GM12892 (cell line): ENCODE data around the gene FANCC.
"Not testable (repeated sequence)": the region's sequence is repeated elsewhere in the genome, so short reads cannot be mapped to it uniquely, and the experiment has no call there.

Experiments
- DNase-seq: peaks from one replicate; pipeline ENCODE4 v3.0.0; 2011; ENCODE audit not compliant: insufficient read length
- FAIRE-seq: peaks from 2 replicates; lab custom pipeline; 2011; peaks lifted over from hg19 to GRCh38; lab: Jason Lieb, UNC
- POLR2A ChIP-seq: IDR thresholded peaks from 2 replicates; pipeline ENCODE4 v1.6.1; 2011; ENCODE audit warnings: low read depth, low read length, control low read depth
- POLR2AphosphoS5 ChIP-seq: IDR thresholded peaks from 2 replicates; pipeline ENCODE4 v1.6.1; 2011; ENCODE audit warnings: low read depth, low read length, control low read depth
- TAF1 ChIP-seq: IDR thresholded peaks from 2 replicates; pipeline ENCODE4 v1.6.1; 2011; ENCODE audit warnings: low read depth, mild to moderate bottlenecking, control low read depth, low read length, borderline replicate concordance

FANCC gene

GRCh38 chr9:95297760-95298159 is 19.7 kb downstream of the FANCC start:
- DNase-seq, result no peak
- TF ChIP-seq TAF1 (no peak), POLR2AphosphoS5 (no peak), POLR2A (no peak)
- no peak for FAIRE-seq

GRCh38 chr9:95297316-95297715 is 20.2 kb downstream of the FANCC start:
- no peak for TF ChIP-seq POLR2A
- no peak for TF ChIP-seq TAF1
- TF ChIP-seq POLR2AphosphoS5, result no peak
- FAIRE-seq (no peak), DNase-seq (no peak)

- TF ChIP-seq TAF1 (no peak), POLR2A (no peak), POLR2AphosphoS5 (no peak)
- DNase-seq, result no peak
- FAIRE-seq, result no peak
Observed at GRCh38 chr9:95296761-95297160, 20.7 kb downstream of the FANCC start.

- FAIRE-seq, DNase-seq: not testable (repeated sequence)
Observed at GRCh38 chr9:95293296-95293695, 24.2 kb downstream of the FANCC start.

GRCh38 chr9:95292226-95292625 is 25.3 kb downstream of the FANCC start:
- no peak for FAIRE-seq
- TF ChIP-seq POLR2A (no peak), POLR2AphosphoS5 (no peak), TAF1 (no peak)
- DNase-seq, result no peak

- TF ChIP-seq POLR2A (no peak), TAF1 (no peak), POLR2AphosphoS5 (no peak)
- no peak for DNase-seq
- FAIRE-seq, result no peak
Observed at GRCh38 chr9:95286151-95286550, 31.4 kb downstream of the FANCC start.

GRCh38 chr9:95285307-95285706 is 32.2 kb downstream of the FANCC start:
- TF ChIP-seq POLR2A (no peak), TAF1 (no peak), POLR2AphosphoS5 (no peak)
- no peak for FAIRE-seq
- no peak for DNase-seq

DNA sequence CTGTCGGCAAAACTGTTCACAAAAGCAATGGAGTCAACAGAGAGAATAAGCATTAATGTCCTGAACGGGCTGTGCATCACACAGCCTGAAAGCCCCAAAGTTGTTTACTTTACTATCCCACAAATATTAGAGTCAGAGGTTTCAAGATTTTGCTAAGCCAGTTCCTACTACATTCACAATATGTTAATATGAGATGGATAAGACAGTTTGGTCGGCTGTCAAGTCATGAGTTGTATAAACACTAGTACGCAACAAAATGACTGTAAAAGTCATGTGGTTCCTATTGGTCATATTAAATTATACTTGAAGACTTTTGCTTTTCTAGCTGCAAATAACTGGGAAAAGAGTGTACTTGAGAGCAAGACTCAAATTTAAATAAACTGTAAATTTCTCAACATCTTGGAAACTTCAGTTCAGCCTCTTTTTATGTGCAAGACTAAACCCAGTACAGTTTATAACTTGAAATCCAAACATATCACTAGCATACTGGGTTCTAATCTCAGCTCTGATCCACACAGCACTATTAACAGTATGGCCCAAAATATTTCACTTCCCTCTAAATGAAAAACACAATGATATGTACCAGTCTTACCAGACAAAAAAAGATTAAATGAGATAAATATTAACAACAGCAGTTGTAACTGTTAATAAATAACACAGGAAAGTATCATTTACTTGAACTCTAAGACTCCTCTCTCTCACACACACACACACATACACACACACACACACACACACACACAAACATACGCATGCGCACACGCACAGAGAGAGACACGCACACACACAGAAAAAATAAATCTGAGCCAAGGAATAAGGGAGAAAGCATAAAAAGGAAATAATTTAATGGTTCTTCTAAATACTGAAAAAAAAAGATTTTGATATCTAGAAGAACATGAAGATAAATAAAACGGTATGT is 33.1 kb downstream of the FANCC start:
- FAIRE-seq, result no peak
- TF ChIP-seq POLR2A, result no peak
- TF ChIP-seq TAF1, result no peak
- TF ChIP-seq POLR2AphosphoS5, result no peak
- DNase-seq, result no peak

- TF ChIP-seq POLR2A (no peak), TAF1 (no peak), POLR2AphosphoS5 (no peak)
- no peak for FAIRE-seq
- no peak for DNase-seq
Observed at GRCh38 chr9:95283673-95284072, 33.8 kb downstream of the FANCC start.

- TF ChIP-seq POLR2AphosphoS5 (no peak), POLR2A (no peak), TAF1 (no peak)
- DNase-seq, result no peak
- no peak for FAIRE-seq
Observed at GRCh38 chr9:95282332-95282731, 35.2 kb downstream of the FANCC start.

- FAIRE-seq (no peak), DNase-seq (no peak)
- TF ChIP-seq TAF1 (no peak), POLR2AphosphoS5 (no peak), POLR2A (no peak)
Observed at GRCh38 chr9:95280745-95281144, 36.8 kb downstream of the FANCC start.

DNA sequence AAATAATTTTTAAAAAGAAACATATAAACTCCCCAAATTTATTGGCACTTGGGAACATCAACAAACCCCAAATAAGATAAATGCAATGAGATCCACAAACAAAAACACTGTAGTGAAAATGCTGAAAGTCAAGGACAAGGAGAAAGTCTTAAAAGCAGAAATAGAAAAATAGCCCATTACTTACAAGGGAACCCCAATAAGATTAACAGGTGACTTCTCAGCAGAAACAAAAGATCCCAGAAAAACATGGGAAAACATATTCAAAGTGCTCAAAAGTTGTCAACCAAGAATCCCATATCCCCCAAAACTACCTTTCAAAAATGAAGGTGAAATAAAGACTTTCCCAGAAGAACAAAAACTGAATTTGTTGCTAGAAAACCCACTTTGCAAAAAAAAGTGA is 40.0 kb downstream of the FANCC start:
- FAIRE-seq (no peak), DNase-seq (no peak)
- TF ChIP-seq POLR2A, result no peak
- TF ChIP-seq POLR2AphosphoS5, result no peak
- TF ChIP-seq TAF1, result no peak

GRCh38 chr9:95276395-95276954 is 41.0 kb downstream of the FANCC start:
- DNase-seq, result no peak
- no peak for FAIRE-seq
- no peak for TF ChIP-seq TAF1
- TF ChIP-seq POLR2AphosphoS5, result no peak
- TF ChIP-seq POLR2A, result no peak

GRCh38 chr9:95274160-95274559 is 43.3 kb downstream of the FANCC start:
- FAIRE-seq, DNase-seq: not testable (repeated sequence)
